ENCODE measurements around the gene EMC10. TPM values are rescaled to one million over a fixed set of nuclear protein-coding genes. Genes with fewer than 3 reads are reported as not detected.
A peak's percentile ranks its signal among the peaks of the same experiment; 100 is the strongest.

Gene EMC10
- total RNA-seq, 1 donor from 2014 or later, result 97.7 TPM

DNA sequence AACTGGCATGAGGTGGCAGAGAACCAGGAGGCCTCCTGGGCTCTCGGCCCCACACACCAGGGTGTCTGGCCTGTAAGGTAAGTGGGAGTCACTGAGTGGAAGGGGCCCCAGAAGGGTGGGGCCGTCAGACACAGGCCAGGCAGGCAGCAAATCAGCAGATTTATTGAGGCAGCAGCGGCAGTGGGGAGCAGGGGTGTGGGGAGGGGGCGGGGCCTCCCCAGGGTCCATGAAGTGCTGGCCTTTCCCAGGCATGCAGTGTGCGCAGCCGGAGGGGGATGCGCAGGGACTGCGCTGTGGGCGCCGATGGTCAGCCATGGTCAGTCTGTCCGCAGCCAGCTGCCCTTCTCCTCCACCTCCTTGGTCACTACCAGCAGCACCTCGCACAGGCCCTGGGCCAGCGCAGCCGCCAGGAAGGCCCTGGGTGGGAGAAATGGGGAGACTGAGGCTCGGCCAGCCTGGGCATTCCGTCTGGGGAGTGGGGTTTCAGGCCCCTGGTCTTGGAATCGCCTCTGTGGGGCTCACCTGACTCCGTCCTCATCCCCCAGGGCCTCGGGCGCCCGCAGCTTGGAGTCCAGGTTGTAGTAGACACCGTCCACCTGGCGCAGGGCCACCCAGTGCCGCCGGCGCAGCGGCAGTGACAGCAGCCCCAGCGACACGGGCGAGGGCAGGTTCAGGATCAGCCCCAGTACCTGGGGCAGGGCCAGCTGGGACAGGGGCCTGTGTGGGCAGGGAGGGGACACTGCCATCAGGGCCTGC lies 29.7 kb downstream of the EMC10 start:
- Histone ChIP-seq H3K9me3 (replicated peaks) (no peaks in the 10 kb centered on the region), H3K27me3 (ENCODE audit: low read depth) (no peaks in the 10 kb centered on the region), H3K4me1 (peaks cover 35% of the 10 kb centered on the region), H3K4me3 (no peak overlapping the region), H3K36me3 (peaks cover 9% of the 10 kb centered on the region), H3K27ac (replicated peaks) (no peak overlapping the region)
- no peak for DNase-seq
- intact Hi-C loops (cut with micrococcal nuclease), result no loop called here
- no peak for TF ChIP-seq CTCF (IDR thresholded peaks at IDR 0.05; ENCODE audit: borderline replicate concordance)

DNA sequence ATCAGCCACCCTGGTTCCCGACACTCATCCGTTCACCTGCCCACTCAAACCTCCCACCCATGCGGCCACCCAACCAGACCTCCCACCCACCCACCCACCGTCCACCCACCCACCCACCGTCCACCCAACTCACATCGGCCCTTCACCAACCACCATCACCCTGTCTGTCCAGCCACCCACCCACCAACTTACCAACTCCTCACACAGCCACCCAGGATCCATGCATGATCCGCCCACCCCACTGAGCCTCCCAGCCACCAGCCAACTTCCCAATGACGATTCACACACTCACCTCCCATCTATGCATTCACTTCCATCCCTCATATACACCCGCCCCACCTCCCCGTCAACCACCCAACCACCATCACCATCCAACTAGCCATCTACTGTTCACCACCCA lies 30.4 kb downstream of the EMC10 start:
- H3K27ac ChIP-seq (replicated peaks), result no peak overlapping the region
- DNase-seq, result no peak
- H3K4me1 ChIP-seq, result peaks cover 35% of the 10 kb centered on the region
- no peaks in the 10 kb centered on the region for H3K27me3 ChIP-seq (ENCODE audit: low read depth)
- H3K9me3 ChIP-seq (replicated peaks), result no peaks in the 10 kb centered on the region
- no peak for TF ChIP-seq CTCF (IDR thresholded peaks at IDR 0.05; ENCODE audit: borderline replicate concordance)
- H3K4me3 ChIP-seq, result no peak overlapping the region
- intact Hi-C loops (cut with micrococcal nuclease), result no loop called here
- H3K36me3 ChIP-seq, result peaks cover 9% of the 10 kb centered on the region

- DNase-seq, result no peak
- TF ChIP-seq CTCF (IDR thresholded peaks at IDR 0.05; ENCODE audit: borderline replicate concordance), result no peak
Measured at GRCh38 chr19:50507376-50507775, 31.1 kb downstream of the EMC10 start.

DNA sequence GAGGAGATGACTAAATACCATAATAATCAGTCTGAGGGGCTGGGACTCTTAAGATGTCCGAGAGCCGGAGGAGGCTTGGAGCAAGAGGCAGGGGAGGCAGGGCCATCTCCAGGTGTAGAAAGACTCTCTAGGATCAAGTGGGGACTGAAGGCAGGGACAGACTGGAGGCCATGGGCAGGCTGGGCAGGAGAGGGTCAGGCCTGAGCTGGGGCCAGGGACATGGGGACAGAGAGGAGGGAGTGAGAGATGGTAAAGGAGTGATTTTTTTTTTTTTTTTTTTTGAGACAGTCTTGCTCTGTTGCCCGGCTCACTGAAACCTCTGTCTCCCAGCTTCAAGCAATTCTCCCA lies 32.5 kb downstream of the EMC10 start:
- H3K36me3 ChIP-seq, result peaks cover 9% of the 10 kb centered on the region
- peaks cover 26% of the 10 kb centered on the region for H3K4me1 ChIP-seq
- no peaks in the 10 kb centered on the region for H3K27me3 ChIP-seq (ENCODE audit: low read depth)
- no peak for TF ChIP-seq CTCF (IDR thresholded peaks at IDR 0.05; ENCODE audit: borderline replicate concordance)
- no peak overlapping the region for H3K4me3 ChIP-seq
- H3K9me3 ChIP-seq (replicated peaks), result no peaks in the 10 kb centered on the region
- intact Hi-C loops (cut with micrococcal nuclease), result no loop called here
- H3K27ac ChIP-seq (replicated peaks), result no peak overlapping the region
- DNase-seq, result no peak

More at GRCh38 chr19:50507376-50507775, 31.1 kb downstream of the EMC10 start:
- Histone ChIP-seq H3K4me1 (peaks cover 32% of the 10 kb centered on the region), H3K9me3 (replicated peaks) (no peaks in the 10 kb centered on the region), H3K27me3 (ENCODE audit: low read depth) (no peaks in the 10 kb centered on the region), H3K36me3 (peaks cover 9% of the 10 kb centered on the region), H3K27ac (replicated peaks) (no peak overlapping the region), H3K4me3 (no peak overlapping the region)
- intact Hi-C loops (cut with micrococcal nuclease), result no loop called here

- H3K36me3 ChIP-seq, result peaks cover 9% of the 10 kb centered on the region
- no peak for DNase-seq
- peak overlapping the region; percentile 86 for H3K4me3 ChIP-seq
- H3K4me1 ChIP-seq, result peaks cover 26% of the 10 kb centered on the region
- no peaks in the 10 kb centered on the region for H3K9me3 ChIP-seq (replicated peaks)
- H3K27me3 ChIP-seq (ENCODE audit: low read depth), result no peaks in the 10 kb centered on the region
- TF ChIP-seq CTCF (IDR thresholded peaks at IDR 0.05; ENCODE audit: borderline replicate concordance), result no peak
- no peak overlapping the region for H3K27ac ChIP-seq (replicated peaks)
- intact Hi-C loops (cut with micrococcal nuclease), result no loop called here
Measured at GRCh38 chr19:50509366-50509765, 33.1 kb downstream of the EMC10 start.
